SK-N-SH treated with all-trans-retinoic acid at 6 μM for 48 hours (cell line): ENCODE data around the gene ACAD9.

Experiments
- BACH2 ChIP-seq: fragments of 250-450 bp; sonication (Bioruptor Pico); IDR thresholded peaks from 2 replicates; pipeline ENCODE4 v1.9.0; 2021; ENCODE audit warnings: mild to moderate bottlenecking, borderline replicate concordance
- PATZ1 ChIP-seq: fragments of 250-450 bp; sonication (Bioruptor Pico); IDR thresholded peaks from 2 replicates; pipeline ENCODE4 v1.8.0; 2020; ENCODE audit warnings: mild to moderate bottlenecking, moderate library complexity, borderline replicate concordance
- TOX ChIP-seq: fragments of 250-450 bp; sonication (Bioruptor Pico); IDR thresholded peaks from 2 replicates; pipeline ENCODE4 v1.8.0; 2021; ENCODE audit warnings: mild to moderate bottlenecking, moderate library complexity, borderline replicate concordance
- ZNF70 ChIP-seq: fragments of 450-650 bp; formaldehyde crosslinking; IDR thresholded peaks from 2 replicates; pipeline ENCODE4 v1.5.0; 2020; ENCODE audit warnings: mild to moderate bottlenecking, moderate library complexity

GRCh38 chr3:128936341-128936740 is 56.9 kb downstream of the ACAD9 start:
- TF ChIP-seq ZNF70 (CRISPR knock-in tag), result no peak
- TF ChIP-seq PATZ1, result no peak
- TF ChIP-seq TOX (CRISPR knock-in tag), result no peak
- no peak for TF ChIP-seq BACH2
